ENCODE results near the gene PBX4. TPM values are rescaled to one million over a fixed set of nuclear protein-coding genes. Genes with fewer than 3 reads are reported as not detected.

The PBX4 gene
- total and polyA plus RNA-seq, 10 of the 15 experiments (the other 5 are each of a cell fraction or from before 2014, with no cell fraction given): 0.18 to 17.3 (median 4.2) TPM

DNA sequence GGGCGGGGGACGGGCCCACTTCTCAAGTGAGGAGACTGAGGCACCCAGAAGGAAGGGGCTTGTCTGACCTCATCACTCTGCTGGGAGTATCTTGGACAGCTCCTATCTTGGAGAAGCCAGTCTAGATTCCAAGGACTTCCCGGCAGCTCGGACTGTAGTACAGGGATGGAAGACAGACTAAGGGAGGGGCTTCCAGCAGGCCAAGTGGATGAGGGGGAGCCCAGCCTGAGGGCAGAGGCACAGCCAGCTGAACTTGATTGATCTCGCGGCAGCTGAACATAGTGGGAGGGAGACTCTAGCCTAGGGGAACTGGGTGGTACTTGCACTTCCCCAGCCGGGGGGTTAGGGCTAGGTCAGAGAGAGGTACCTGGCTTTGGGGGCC lies 79.7 kb downstream of the PBX4 start:
- Histone ChIP-seq H2AFZ (ENCODE audit: control insufficient read depth, low read depth, low read length) (no peak overlapping the region), H3K9me3 (replicated peaks; ENCODE audit: control insufficient read depth, insufficient read depth, low read length) (no peaks in the 10 kb centered on the region; the same call in 2 of the 3 replicates), H3K27ac (ENCODE audit: control insufficient read depth, insufficient read depth) (no peak overlapping the region), H3K4me2 (ENCODE audit: control insufficient read depth, insufficient read depth) (no peak overlapping the region), H3K79me2 (ENCODE audit: control insufficient read depth, insufficient read depth, low read length) (no peaks in the 10 kb centered on the region), H3K9ac (ENCODE audit: control insufficient read depth, insufficient read depth, low read length) (no peak overlapping the region), H3K36me3 (ENCODE audit: control insufficient read depth in 2 of 2, insufficient read depth in 2 of 2, low read length in 1 of 2) (no peaks in the 10 kb centered on the region), H4K20me1 (ENCODE audit: control insufficient read depth, insufficient read depth) (no peaks in the 10 kb centered on the region), H3K4me3 (no peak overlapping the region), H3K27me3 (replicated peaks in 1 of 2; ENCODE audit: control insufficient read depth in 2 of 2, insufficient read depth in 2 of 2, low read length in 1 of 2) (peaks cover 0 to 3% of the 10 kb centered on the region in 2 experiments; a peak in 1 of 4 replicates), H3K4me1 (ENCODE audit: control insufficient read depth, insufficient read depth, low read length) (peaks cover 3% of the 10 kb centered on the region)
- intact Hi-C loops (cut with micrococcal nuclease; ENCODE audit: unreplicated experiment): no loop called here
- no peak for DNase-seq (ENCODE audit: low read depth, low spot score)
- WGBS (ENCODE audit: insufficient coverage, insufficient replicate concordance, low lambda C conversion rate, missing lambda C conversion rate): 42% methylated on average over 7 of the region's 7 CpGs
- ChIA-PET CTCF (interaction anchor here (0.7 to 1.7 kb wide), 2 partner anchors 15 to 21 kb away, joined by 3 to 5 read pairs; no protein-coding TSS in a partner anchor), RAD21 (ENCODE audit: unreplicated experiment) (interaction anchor here (0.9 kb wide), 1 partner anchor 9 kb away, joined by 5 read pairs; no protein-coding TSS in a partner anchor), POLR2A (no interaction called here), SMC1A (ENCODE audit: uncharacterized antibody, unreplicated experiment) (no interaction called here)
- in situ Hi-C loops (cut with MboI): loop anchor here (25.0 kb wide), 4 partner anchors 874 to 1499 kb away; partner anchors contain the start of genes ZNF66 and ZNF737
- no peak for ATAC-seq
- no TSS peak for BruUV-seq (replicated peaks)
- no peak for FAIRE-seq
- TF ChIP-seq TCF7 (IDR thresholded peaks at IDR 0.05; ENCODE audit: borderline replicate concordance) (no peak), MEF2A (IDR thresholded peaks at IDR 0.05; ENCODE audit: insufficient read depth, low read depth, low read length) (no peak), SPI1 (IDR thresholded peaks at IDR 0.05; ENCODE audit: borderline replicate concordance, insufficient read depth, low read depth, low read length) (no peak), RELA (IDR thresholded peaks at IDR 0.05; ENCODE audit: borderline replicate concordance, partially characterized antibody) (no peak), TBL1XR1 (IDR thresholded peaks at IDR 0.05; ENCODE audit: low read depth, low read length) (no peak), ATF7 (IDR thresholded peaks at IDR 0.05; ENCODE audit: low read depth) (no peak), ASH2L (IDR thresholded peaks at IDR 0.05; ENCODE audit: borderline replicate concordance, low read depth) (no peak), TARDBP (IDR thresholded peaks at IDR 0.05; ENCODE audit: borderline replicate concordance) (no peak), EP300 (IDR thresholded peaks at IDR 0.05; ENCODE audit: borderline replicate concordance in 1 of 2, control insufficient read depth in 1 of 2, low read depth in 2 of 2, low read length in 2 of 2) (no peak), NR2F1 (conservative IDR thresholded peaks at IDR 0.05) (no peak), BCLAF1 (IDR thresholded peaks at IDR 0.05) (no peak)
- TF ChIP-seq, protein P1, sequence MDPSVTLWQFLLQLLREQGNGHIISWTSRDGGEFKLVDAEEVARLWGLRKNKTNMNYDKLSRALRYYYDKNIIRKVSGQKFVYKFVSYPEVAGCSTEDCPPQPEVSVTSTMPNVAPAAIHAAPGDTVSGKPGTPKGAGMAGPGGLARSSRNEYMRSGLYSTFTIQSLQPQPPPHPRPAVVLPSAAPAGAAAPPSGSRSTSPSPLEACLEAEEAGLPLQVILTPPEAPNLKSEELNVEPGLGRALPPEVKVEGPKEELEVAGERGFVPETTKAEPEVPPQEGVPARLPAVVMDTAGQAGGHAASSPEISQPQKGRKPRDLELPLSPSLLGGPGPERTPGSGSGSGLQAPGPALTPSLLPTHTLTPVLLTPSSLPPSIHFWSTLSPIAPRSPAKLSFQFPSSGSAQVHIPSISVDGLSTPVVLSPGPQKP (IDR thresholded peaks at IDR 0.05; ENCODE audit: low read depth, low read length): no peak
- TF ChIP-seq, protein P2, sequence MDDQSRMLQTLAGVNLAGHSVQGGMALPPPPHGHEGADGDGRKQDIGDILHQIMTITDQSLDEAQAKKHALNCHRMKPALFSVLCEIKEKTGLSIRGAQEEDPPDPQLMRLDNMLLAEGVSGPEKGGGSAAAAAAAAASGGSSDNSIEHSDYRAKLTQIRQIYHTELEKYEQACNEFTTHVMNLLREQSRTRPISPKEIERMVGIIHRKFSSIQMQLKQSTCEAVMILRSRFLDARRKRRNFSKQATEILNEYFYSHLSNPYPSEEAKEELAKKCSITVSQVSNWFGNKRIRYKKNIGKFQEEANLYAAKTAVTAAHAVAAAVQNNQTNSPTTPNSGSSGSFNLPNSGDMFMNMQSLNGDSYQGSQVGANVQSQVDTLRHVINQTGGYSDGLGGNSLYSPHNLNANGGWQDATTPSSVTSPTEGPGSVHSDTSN (IDR thresholded peaks at IDR 0.05; ENCODE audit: insufficient replicate concordance, low read depth, low read length): no peak
- TF ChIP-seq, protein P3, sequence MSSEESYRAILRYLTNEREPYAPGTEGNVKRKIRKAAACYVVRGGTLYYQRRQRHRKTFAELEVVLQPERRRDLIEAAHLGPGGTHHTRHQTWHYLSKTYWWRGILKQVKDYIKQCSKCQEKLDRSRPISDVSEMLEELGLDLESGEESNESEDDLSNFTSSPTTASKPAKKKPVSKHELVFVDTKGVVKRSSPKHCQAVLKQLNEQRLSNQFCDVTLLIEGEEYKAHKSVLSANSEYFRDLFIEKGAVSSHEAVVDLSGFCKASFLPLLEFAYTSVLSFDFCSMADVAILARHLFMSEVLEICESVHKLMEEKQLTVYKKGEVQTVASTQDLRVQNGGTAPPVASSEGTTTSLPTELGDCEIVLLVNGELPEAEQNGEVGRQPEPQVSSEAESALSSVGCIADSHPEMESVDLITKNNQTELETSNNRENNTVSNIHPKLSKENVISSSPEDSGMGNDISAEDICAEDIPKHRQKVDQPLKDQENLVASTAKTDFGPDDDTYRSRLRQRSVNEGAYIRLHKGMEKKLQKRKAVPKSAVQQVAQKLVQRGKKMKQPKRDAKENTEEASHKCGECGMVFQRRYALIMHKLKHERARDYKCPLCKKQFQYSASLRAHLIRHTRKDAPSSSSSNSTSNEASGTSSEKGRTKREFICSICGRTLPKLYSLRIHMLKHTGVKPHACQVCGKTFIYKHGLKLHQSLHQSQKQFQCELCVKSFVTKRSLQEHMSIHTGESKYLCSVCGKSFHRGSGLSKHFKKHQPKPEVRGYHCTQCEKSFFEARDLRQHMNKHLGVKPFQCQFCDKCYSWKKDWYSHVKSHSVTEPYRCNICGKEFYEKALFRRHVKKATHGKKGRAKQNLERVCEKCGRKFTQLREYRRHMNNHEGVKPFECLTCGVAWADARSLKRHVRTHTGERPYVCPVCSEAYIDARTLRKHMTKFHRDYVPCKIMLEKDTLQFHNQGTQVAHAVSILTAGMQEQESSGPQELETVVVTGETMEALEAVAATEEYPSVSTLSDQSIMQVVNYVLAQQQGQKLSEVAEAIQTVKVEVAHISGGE (CRISPR knock-in tag; IDR thresholded peaks at IDR 0.05): no peak
